Activated naive CD4-positive, alpha-beta T cell treated with anti-CD3 and anti-CD28 coated beads, Interleukin-2, amount 50 U/mL, for 24 hours (primary cell): ENCODE data around the gene RIPOR3.
A peak's percentile ranks its signal among the peaks of the same experiment; 100 is the strongest.
"Not testable (repeated sequence)": the region's sequence is repeated elsewhere in the genome, so short reads cannot be mapped to it uniquely, and the experiment has no call there.

Source experiments
- H3K27ac Mint-ChIP-seq: one replicate; pipeline ENCODE4 v1.8.0; 2021; ENCODE audit warnings: mild to moderate bottlenecking, mixed read lengths
- H3K27me3 Mint-ChIP-seq: one replicate; pipeline ENCODE4 v1.8.0; 2021; ENCODE audit warnings: mixed read lengths
- H3K36me3 Mint-ChIP-seq: one replicate; pipeline ENCODE4 v1.8.0; 2021; ENCODE audit warnings: mixed read lengths
- H3K4me1 Mint-ChIP-seq: one replicate; pipeline ENCODE4 v1.8.0; 2021; ENCODE audit warnings: mixed read lengths
- H3K4me3 Mint-ChIP-seq: one replicate; pipeline ENCODE4 v1.8.0; 2021; ENCODE audit warnings: mild to moderate bottlenecking, mixed read lengths
- H3K9me3 Mint-ChIP-seq: one replicate; pipeline ENCODE4 v1.8.0; 2021; ENCODE audit warnings: mixed read lengths

RIPOR3 gene

GRCh38 chr20:50607436-50607835 is 83.9 kb downstream of the RIPOR3 start:
- H3K9me3 Mint-ChIP-seq, result no peaks in the 10 kb centered on the region
- no peaks in the 10 kb centered on the region for H3K27me3 Mint-ChIP-seq
- H3K27ac Mint-ChIP-seq, result no peak overlapping the region
- H3K4me1 Mint-ChIP-seq, result no peaks in the 10 kb centered on the region
- H3K4me3 Mint-ChIP-seq, result no peak overlapping the region
- no peaks in the 10 kb centered on the region for H3K36me3 Mint-ChIP-seq

GRCh38 chr20:50605136-50605535 is 86.2 kb downstream of the RIPOR3 start:
- no peak overlapping the region for H3K27ac Mint-ChIP-seq
- H3K9me3 Mint-ChIP-seq, result no peaks in the 10 kb centered on the region
- no peaks in the 10 kb centered on the region for H3K27me3 Mint-ChIP-seq
- H3K36me3 Mint-ChIP-seq, result no peaks in the 10 kb centered on the region
- H3K4me1 Mint-ChIP-seq, result no peaks in the 10 kb centered on the region
- no peak overlapping the region for H3K4me3 Mint-ChIP-seq

GRCh38 chr20:50604451-50604850 is 86.9 kb downstream of the RIPOR3 start:
- no peaks in the 10 kb centered on the region for H3K4me1 Mint-ChIP-seq

GRCh38 chr20:50602432-50603088 is 88.8 kb downstream of the RIPOR3 start:
- Mint-ChIP-seq H3K4me1 (no peaks in the 10 kb centered on the region), H3K4me3 (no peak overlapping the region), H3K9me3 (no peaks in the 10 kb centered on the region), H3K36me3 (no peaks in the 10 kb centered on the region), H3K27ac (no peak overlapping the region), H3K27me3 (no peaks in the 10 kb centered on the region)

More at GRCh38 chr20:50604451-50604850, 86.9 kb downstream of the RIPOR3 start:
- Mint-ChIP-seq H3K27me3 (no peaks in the 10 kb centered on the region), H3K9me3 (no peaks in the 10 kb centered on the region), H3K4me3 (no peak overlapping the region), H3K27ac (no peak overlapping the region), H3K36me3 (no peaks in the 10 kb centered on the region)

GRCh38 chr20:50601511-50602431 is 89.6 kb downstream of the RIPOR3 start:
- no peak overlapping the region for H3K27ac Mint-ChIP-seq
- no peaks in the 10 kb centered on the region for H3K4me1 Mint-ChIP-seq
- no peaks in the 10 kb centered on the region for H3K36me3 Mint-ChIP-seq
- H3K27me3 Mint-ChIP-seq, result no peaks in the 10 kb centered on the region
- no peaks in the 10 kb centered on the region for H3K9me3 Mint-ChIP-seq
- no peak overlapping the region for H3K4me3 Mint-ChIP-seq

GRCh38 chr20:50600281-50600895 is 91.0 kb downstream of the RIPOR3 start:
- no peak overlapping the region for H3K27ac Mint-ChIP-seq

GRCh38 chr20:50598768-50599167 is 92.6 kb downstream of the RIPOR3 start:
- not testable (repeated sequence) for H3K27ac Mint-ChIP-seq, H3K4me3 Mint-ChIP-seq, H3K27me3 Mint-ChIP-seq, H3K9me3 Mint-ChIP-seq, H3K36me3 Mint-ChIP-seq, H3K4me1 Mint-ChIP-seq

More at GRCh38 chr20:50600281-50600895, 91.0 kb downstream of the RIPOR3 start:
- no peaks in the 10 kb centered on the region for H3K27me3 Mint-ChIP-seq
- no peaks in the 10 kb centered on the region for H3K4me1 Mint-ChIP-seq
- H3K36me3 Mint-ChIP-seq, result no peaks in the 10 kb centered on the region
- H3K4me3 Mint-ChIP-seq, result no peak overlapping the region
- no peaks in the 10 kb centered on the region for H3K9me3 Mint-ChIP-seq

- Mint-ChIP-seq H3K4me3 (no peak overlapping the region), H3K9me3 (no peaks in the 10 kb centered on the region), H3K36me3 (no peaks in the 10 kb centered on the region), H3K27me3 (no peaks in the 10 kb centered on the region), H3K4me1 (no peaks in the 10 kb centered on the region), H3K27ac (no peak overlapping the region)
Observed at GRCh38 chr20:50598074-50598473, 93.3 kb downstream of the RIPOR3 start.

GRCh38 chr20:50597406-50597969 is 93.9 kb downstream of the RIPOR3 start:
- no peaks in the 10 kb centered on the region for H3K36me3 Mint-ChIP-seq
- H3K27ac Mint-ChIP-seq, result no peak overlapping the region
- H3K27me3 Mint-ChIP-seq, result no peaks in the 10 kb centered on the region

GRCh38 chr20:50596694-50597021 is 94.7 kb downstream of the RIPOR3 start:
- H3K4me3 Mint-ChIP-seq, result no peak overlapping the region
- H3K9me3 Mint-ChIP-seq, result no peaks in the 10 kb centered on the region
- no peaks in the 10 kb centered on the region for H3K27me3 Mint-ChIP-seq
- no peaks in the 10 kb centered on the region for H3K4me1 Mint-ChIP-seq
- H3K27ac Mint-ChIP-seq, result no peak overlapping the region
- no peaks in the 10 kb centered on the region for H3K36me3 Mint-ChIP-seq

More at GRCh38 chr20:50597406-50597969, 93.9 kb downstream of the RIPOR3 start:
- Mint-ChIP-seq H3K4me3 (no peak overlapping the region), H3K9me3 (no peaks in the 10 kb centered on the region), H3K4me1 (no peaks in the 10 kb centered on the region)

- Mint-ChIP-seq H3K36me3 (no peaks in the 10 kb centered on the region), H3K9me3 (no peaks in the 10 kb centered on the region), H3K4me1 (no peaks in the 10 kb centered on the region), H3K27me3 (no peaks in the 10 kb centered on the region), H3K27ac (no peak overlapping the region), H3K4me3 (no peak overlapping the region)
Observed at GRCh38 chr20:50595988-50596693, 95.2 kb downstream of the RIPOR3 start.

- H3K4me1 Mint-ChIP-seq, result no peaks in the 10 kb centered on the region
- no peak overlapping the region for H3K27ac Mint-ChIP-seq
- no peaks in the 10 kb centered on the region for H3K36me3 Mint-ChIP-seq
- H3K4me3 Mint-ChIP-seq, result no peak overlapping the region
- H3K27me3 Mint-ChIP-seq, result no peaks in the 10 kb centered on the region
- no peaks in the 10 kb centered on the region for H3K9me3 Mint-ChIP-seq
Observed at GRCh38 chr20:50595433-50595895, 95.9 kb downstream of the RIPOR3 start.

GRCh38 chr20:50594591-50595432 is 96.5 kb downstream of the RIPOR3 start:
- Mint-ChIP-seq H3K27me3 (no peaks in the 10 kb centered on the region), H3K27ac (peak overlapping the region; percentile 59), H3K9me3 (no peaks in the 10 kb centered on the region), H3K36me3 (no peaks in the 10 kb centered on the region), H3K4me1 (no peaks in the 10 kb centered on the region), H3K4me3 (no peak overlapping the region)

- Mint-ChIP-seq H3K9me3 (no peaks in the 10 kb centered on the region), H3K27ac (peak overlapping the region; percentile 59), H3K27me3 (no peaks in the 10 kb centered on the region), H3K4me3 (no peak overlapping the region), H3K4me1 (no peaks in the 10 kb centered on the region), H3K36me3 (no peaks in the 10 kb centered on the region)
Observed at GRCh38 chr20:50594231-50594590, 97.1 kb downstream of the RIPOR3 start.

GRCh38 chr20:50593005-50593335 is 98.4 kb downstream of the RIPOR3 start:
- Mint-ChIP-seq H3K27ac (no peak overlapping the region), H3K9me3 (no peaks in the 10 kb centered on the region), H3K4me3 (no peak overlapping the region), H3K36me3 (peaks cover 2% of the 10 kb centered on the region), H3K4me1 (peaks cover 5% of the 10 kb centered on the region), H3K27me3 (no peaks in the 10 kb centered on the region)
